ENCODE data around the gene KRTAP3-3. TPM values are rescaled to one million over a fixed set of nuclear protein-coding genes. Genes with fewer than 3 reads are reported as not detected.

KRTAP3-3 gene
- total RNA-seq, 1 donor = not detected

DNA sequence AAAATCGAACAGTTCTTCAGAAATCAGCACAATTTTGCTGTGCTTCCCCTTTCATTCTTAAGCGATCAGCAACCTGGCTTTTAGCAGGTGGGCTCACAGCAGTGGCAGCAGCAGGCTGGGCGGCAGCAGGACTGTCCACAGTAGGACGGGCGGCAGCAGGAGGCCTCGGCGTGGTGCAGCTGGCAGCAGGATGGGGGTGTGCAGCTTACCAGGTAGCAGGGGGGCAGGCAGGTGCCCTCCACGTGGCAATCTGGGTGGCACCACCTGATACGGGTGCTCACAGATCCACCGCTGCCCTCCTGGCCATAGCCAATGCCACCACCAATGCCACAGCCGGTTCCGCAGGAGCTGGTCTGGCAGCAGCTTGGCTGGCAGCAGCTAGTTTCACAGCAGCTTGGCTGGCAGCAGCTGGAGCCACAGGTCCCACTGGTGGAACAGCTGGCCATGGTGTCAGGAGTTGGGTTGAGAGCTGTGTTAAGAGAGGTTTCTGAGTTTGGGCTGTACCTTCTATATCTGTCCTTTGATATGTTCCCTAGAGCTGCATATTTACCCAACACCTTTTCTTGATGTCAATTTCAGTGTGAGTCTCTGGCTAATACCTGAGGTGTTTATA lies 35.8 kb upstream of the KRTAP3-3 start, which contains the start of gene KRTAP1-4:
Gene KRTAP1-4 (minus strand): TSS at position 563 of the 613 bp plus-strand sequence. CDS start 117 bp downstream, at position 446.
- no peaks in the 10 kb centered on the region for H3K9me3 ChIP-seq (ENCODE audit: low read depth, low read length)
- no peaks in the 10 kb centered on the region for H3K79me2 ChIP-seq (ENCODE audit: insufficient read depth, low read length)
- TF ChIP-seq, protein P1, sequence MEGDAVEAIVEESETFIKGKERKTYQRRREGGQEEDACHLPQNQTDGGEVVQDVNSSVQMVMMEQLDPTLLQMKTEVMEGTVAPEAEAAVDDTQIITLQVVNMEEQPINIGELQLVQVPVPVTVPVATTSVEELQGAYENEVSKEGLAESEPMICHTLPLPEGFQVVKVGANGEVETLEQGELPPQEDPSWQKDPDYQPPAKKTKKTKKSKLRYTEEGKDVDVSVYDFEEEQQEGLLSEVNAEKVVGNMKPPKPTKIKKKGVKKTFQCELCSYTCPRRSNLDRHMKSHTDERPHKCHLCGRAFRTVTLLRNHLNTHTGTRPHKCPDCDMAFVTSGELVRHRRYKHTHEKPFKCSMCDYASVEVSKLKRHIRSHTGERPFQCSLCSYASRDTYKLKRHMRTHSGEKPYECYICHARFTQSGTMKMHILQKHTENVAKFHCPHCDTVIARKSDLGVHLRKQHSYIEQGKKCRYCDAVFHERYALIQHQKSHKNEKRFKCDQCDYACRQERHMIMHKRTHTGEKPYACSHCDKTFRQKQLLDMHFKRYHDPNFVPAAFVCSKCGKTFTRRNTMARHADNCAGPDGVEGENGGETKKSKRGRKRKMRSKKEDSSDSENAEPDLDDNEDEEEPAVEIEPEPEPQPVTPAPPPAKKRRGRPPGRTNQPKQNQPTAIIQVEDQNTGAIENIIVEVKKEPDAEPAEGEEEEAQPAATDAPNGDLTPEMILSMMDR (IDR thresholded peaks at IDR 0.05; ENCODE audit: extremely low read depth, low read depth, low read length) = no peak
- DNase-seq (ENCODE audit: insufficient read length, low spot score, missing footprints) = no peak
- no peak within 1 kb of the TSS for H3K27ac ChIP-seq (ENCODE audit: low read depth, low read length)
- no peak within 1 kb of the TSS for H2AFZ ChIP-seq (ENCODE audit: low read length)
- H3K27me3 ChIP-seq (ENCODE audit: insufficient read depth, low read length) = no peaks in the 10 kb centered on the region
- H3K4me2 ChIP-seq (ENCODE audit: insufficient read depth, low read length) = no peak within 1 kb of the TSS
- no peaks in the 10 kb centered on the region for H3K36me3 ChIP-seq (ENCODE audit: insufficient read depth, low read length)
- H3K4me1 ChIP-seq (ENCODE audit: insufficient read depth, low read length) = peaks cover 30% of the 10 kb centered on the region
- no peaks in the 10 kb centered on the region for H4K20me1 ChIP-seq (ENCODE audit: insufficient read depth, low read length)
- H3K4me3 ChIP-seq (ENCODE audit: insufficient read depth, low read length) = no peak within 1 kb of the TSS

DNA sequence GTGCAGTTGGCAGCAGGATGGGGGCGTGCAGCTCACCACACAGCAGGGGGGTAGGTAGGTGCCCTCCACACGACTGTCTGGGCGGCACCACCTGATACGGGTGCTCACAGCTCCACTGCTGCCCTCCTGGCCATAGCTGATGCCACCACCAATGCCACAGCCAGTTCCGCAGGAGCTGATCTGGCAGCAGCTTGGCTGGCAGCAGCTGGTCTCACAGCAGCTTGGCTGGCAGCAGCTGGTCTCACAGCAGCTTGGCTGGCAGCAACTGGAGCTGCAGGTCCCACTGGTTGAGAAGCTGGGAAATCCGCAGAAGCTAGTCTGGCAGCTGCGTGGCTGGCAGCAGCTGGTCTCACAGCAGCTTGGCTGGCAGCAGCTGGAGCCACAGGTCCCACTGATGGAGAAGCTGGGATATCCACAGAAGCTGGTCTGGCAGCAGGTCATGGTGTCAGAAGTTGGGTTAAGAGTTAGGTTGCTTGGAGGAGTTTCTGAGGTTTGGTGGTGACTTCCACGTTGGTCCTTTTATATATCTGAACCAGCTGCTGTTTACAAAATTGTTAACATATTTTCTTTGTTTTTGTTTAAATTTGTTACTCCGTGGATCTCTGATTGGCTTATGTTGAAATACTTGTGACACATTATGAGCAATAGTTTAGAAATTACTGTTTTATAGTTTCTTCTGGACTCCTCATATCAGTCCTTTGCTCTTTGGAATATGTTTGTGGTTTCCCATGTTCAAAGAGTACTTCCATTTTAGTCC lies 32.9 kb upstream of the KRTAP3-3 start, which contains the start of gene KRTAP1-5:
Gene KRTAP1-5 (minus strand): TSS at position 494 of the 757 bp plus-strand sequence. CDS start 53 bp downstream, at position 441.
- Histone ChIP-seq H4K20me1 (ENCODE audit: insufficient read depth, low read length) (no peaks in the 10 kb centered on the region), H3K4me1 (ENCODE audit: insufficient read depth, low read length) (peaks cover 36% of the 10 kb centered on the region), H3K9me3 (ENCODE audit: low read depth, low read length) (no peaks in the 10 kb centered on the region), H3K36me3 (ENCODE audit: insufficient read depth, low read length) (no peaks in the 10 kb centered on the region), H3K27me3 (ENCODE audit: insufficient read depth, low read length) (no peaks in the 10 kb centered on the region), H3K79me2 (ENCODE audit: insufficient read depth, low read length) (no peaks in the 10 kb centered on the region), H3K27ac (ENCODE audit: low read depth, low read length) (peak within 1 kb of the TSS; percentile 59), H2AFZ (ENCODE audit: low read length) (peak within 1 kb of the TSS; percentile 36), H3K4me2 (ENCODE audit: insufficient read depth, low read length) (peak within 1 kb of the TSS; percentile 67), H3K4me3 (ENCODE audit: insufficient read depth, low read length) (peak within 1 kb of the TSS; percentile 54)
- DNase-seq (ENCODE audit: insufficient read length, low spot score, missing footprints) = peak; percentile 89
- TF ChIP-seq, protein P1 (IDR thresholded peaks at IDR 0.05; ENCODE audit: extremely low read depth, low read depth, low read length) = no peak

DNA sequence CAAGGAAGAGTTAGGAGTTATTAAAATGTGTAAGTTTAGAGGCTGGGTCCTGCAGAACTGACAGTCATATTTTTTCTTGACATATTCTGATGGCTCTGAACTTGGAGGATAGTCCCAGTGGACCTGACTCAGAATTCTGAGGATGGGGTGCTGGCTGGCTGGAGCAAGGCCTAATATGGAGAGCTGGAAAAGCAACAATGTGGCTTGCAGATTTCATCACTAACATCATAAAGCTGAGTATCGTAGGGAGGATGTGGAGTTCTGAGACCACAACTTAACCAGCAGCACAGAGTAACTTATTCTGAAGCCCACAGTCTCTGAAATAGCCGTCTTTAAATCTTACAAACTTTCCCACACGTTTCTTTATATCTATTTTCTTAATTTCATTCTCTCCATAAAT lies 30.7 kb upstream of the KRTAP3-3 start:
- peak; percentile 78 for DNase-seq (ENCODE audit: insufficient read length, low spot score, missing footprints)
- no peaks in the 10 kb centered on the region for H4K20me1 ChIP-seq (ENCODE audit: insufficient read depth, low read length)
- peaks cover 4% of the 10 kb centered on the region for H3K9me3 ChIP-seq (ENCODE audit: low read depth, low read length)
- H3K79me2 ChIP-seq (ENCODE audit: insufficient read depth, low read length) = no peaks in the 10 kb centered on the region
- no peaks in the 10 kb centered on the region for H3K36me3 ChIP-seq (ENCODE audit: insufficient read depth, low read length)
- H3K4me1 ChIP-seq (ENCODE audit: insufficient read depth, low read length) = peaks cover 36% of the 10 kb centered on the region
- H3K27ac ChIP-seq (ENCODE audit: low read depth, low read length) = peak overlapping the region; percentile 60
- no peak overlapping the region for H3K4me3 ChIP-seq (ENCODE audit: insufficient read depth, low read length)
- no peak overlapping the region for H2AFZ ChIP-seq (ENCODE audit: low read length)
- H3K4me2 ChIP-seq (ENCODE audit: insufficient read depth, low read length) = peak overlapping the region; percentile 42
- no peaks in the 10 kb centered on the region for H3K27me3 ChIP-seq (ENCODE audit: insufficient read depth, low read length)
- TF ChIP-seq, protein P1 (IDR thresholded peaks at IDR 0.05; ENCODE audit: extremely low read depth, low read depth, low read length) = no peak

DNA sequence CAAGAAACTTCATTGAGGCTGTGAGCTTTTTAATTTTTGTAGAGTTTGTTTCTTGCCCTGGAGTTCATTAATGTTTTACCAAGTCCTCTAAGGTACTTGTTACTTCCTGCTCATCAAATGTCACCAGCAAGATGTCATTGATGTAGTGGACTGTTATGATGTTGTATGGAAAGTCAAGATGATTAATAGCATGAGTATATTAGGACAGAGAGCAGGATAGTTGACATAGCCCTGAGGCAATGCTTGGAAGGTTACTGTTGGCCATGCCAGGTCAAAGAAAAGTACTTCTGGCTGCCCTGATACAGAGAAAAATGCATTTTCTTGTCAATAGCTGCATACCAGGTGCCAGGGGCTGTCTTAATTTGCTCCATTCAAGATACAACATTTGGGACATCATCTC lies 26.4 kb upstream of the KRTAP3-3 start:
- TF ChIP-seq, protein P1 (IDR thresholded peaks at IDR 0.05; ENCODE audit: extremely low read depth, low read depth, low read length) = no peak
- no peak for DNase-seq (ENCODE audit: insufficient read length, low spot score, missing footprints)
- Histone ChIP-seq H3K4me3 (ENCODE audit: insufficient read depth, low read length) (no peak overlapping the region), H3K27ac (ENCODE audit: low read depth, low read length) (no peak overlapping the region), H3K9me3 (ENCODE audit: low read depth, low read length) (peaks cover 4% of the 10 kb centered on the region), H4K20me1 (ENCODE audit: insufficient read depth, low read length) (no peaks in the 10 kb centered on the region), H3K79me2 (ENCODE audit: insufficient read depth, low read length) (no peaks in the 10 kb centered on the region), H3K4me1 (ENCODE audit: insufficient read depth, low read length) (peaks cover 12% of the 10 kb centered on the region), H3K4me2 (ENCODE audit: insufficient read depth, low read length) (no peak overlapping the region), H2AFZ (ENCODE audit: low read length) (no peak overlapping the region), H3K36me3 (ENCODE audit: insufficient read depth, low read length) (no peaks in the 10 kb centered on the region), H3K27me3 (ENCODE audit: insufficient read depth, low read length) (no peaks in the 10 kb centered on the region)
